SH-SY5Y (cell line): ENCODE data around the gene ECHDC3.

Experiments
- GATA2 ChIP-seq: IDR thresholded peaks from 2 replicates; pipeline ENCODE4 v1.6.1; 2011; ENCODE audit warnings: mild to moderate bottlenecking, low read depth, low read length
- GATA3 ChIP-seq: IDR thresholded peaks from 2 replicates; pipeline ENCODE4 v1.6.1; 2011; ENCODE audit warnings: low read depth, mild to moderate bottlenecking, low read length, moderate library complexity

DNA sequence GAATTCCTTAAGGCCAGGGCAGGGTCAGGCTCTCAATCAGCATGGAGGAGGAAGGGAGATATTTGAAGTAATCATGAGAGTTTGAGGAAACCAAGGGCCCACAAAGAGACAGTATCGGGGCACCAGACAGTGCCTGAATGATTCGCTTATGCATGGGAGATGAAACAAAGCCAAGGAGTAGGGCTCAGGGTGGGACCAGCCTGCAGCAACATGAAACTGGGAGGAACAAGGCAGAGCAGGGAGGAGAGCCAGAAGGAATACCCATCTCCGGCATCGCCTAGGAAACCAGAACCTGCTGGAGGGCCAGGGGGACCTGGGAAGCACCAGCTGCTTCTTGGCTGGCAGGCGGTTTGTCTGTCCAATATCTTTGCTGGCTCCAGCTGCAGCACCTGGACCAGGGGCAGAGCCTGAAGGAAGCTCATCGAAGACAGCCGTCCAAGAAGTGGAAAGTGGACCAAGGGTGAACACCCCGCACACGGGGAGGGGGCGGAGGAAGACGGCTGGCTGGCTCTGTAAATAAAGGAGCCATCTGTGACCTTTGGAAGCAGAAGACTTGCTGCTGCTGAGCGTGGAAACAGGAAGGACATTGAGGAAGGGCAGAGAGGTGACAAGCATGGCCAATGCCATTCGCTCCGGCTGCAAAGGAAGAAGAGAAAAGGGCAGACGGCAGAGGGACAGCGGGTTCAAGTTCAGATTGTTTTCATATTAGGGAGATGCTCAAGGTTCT lies 34.4 kb upstream of the ECHDC3 start:
- TF ChIP-seq GATA2 = no peak
- no peak for TF ChIP-seq GATA3
